ENCODE results near the gene CRADD.
"Not testable (repeated sequence)": the region's sequence is repeated elsewhere in the genome, so short reads cannot be mapped to it uniquely, and the experiment has no call there.

Gene CRADD

DNA sequence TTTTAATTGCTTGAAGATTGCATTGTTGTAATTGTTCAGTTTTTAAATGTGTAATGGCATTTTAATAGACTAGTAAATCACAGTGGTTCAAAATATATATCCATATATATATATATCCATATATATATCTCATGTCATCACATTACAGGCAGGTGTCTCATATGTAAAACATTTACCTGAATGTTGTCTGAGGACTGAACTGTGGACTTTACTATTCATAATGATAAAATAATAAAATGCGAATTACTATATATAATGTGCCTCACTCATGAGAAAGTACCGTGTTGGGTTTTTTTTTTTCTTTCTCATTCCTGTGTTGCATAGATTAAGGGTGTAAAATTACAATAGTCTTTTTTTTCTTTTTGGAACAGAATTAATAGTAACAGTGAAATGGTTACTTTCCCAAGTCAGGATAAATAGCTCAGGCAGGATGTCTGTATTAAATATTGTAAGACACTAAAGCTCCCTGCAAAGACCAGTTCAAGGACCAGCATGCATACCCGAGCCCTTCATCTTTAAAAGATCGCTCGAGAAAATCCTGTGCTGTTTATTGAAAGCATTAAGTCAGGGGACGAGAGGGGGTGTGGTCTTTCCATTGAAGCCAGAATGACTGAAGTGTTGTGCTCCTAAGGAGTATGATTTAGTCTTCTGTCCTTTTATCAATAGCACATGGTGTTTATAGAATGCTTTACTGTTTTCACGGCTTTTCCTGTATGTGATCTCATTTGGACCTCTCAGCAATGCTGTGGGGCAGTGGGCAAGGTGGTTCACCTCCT, 173.5 kb downstream of the CRADD start:
- no peak for DNase-seq

GRCh38 chr12:93851257-93851671, 174.1 kb downstream of the CRADD start:
- DNase-seq, result peak in 1 of 2 donors; percentile 10

DNA sequence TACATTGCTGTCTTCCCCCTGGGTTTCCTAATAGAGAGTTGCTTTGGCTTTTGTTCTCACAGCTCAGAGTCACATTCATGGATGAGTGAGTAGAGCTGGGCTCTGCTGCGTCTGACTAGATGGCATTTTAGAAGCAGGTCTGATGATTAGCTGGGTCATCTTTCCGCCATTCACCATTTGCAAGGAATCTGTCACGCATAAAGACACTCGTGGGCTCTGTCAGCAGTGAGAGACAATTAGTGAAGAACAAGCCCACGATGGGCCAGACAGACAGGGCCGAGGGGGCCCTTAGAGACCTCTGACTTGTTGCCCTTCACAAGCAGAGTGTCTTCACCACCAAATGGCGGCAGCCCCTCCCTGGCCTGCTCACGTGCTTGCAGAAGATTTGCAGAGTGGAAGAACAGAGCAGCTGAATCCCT, 175.0 kb downstream of the CRADD start:
- DNase-seq, result no peak

DNA sequence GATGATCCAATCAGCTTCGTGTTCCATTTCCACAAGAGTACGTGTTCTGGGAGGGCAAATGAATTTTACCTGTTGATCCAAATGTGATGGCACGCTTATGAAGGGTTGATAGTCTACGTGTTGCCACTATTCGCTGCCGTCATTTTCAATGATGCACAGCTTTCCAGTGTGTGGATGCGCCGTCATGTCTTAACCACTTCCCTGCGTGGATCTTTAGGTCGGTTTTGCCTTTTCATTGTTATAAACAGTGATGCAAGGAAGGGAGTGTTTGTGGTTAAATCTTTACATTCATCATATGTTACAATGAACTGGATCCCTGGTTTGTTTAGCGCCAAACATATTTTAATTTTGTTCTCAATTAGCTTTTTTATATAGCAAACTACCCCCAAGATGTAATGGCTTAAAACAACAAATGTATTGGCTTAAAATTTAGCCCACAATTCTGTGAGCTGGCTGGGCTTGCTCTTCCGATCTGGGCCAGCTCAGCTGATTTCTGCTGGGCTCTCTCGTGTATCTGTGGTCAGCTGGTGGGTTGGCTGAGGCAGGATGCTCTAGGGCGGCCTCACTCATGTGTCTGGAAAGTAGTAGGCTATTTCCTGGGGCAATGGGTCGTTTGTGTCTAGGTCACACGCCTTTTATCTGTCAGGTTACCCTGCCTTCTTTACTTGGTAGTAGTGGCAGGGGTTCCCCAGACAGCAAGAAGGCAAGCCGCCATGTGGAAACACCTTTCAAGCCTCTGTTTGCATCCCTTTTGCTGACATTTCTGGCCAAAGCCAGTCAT, 176.7 kb downstream of the CRADD start:
- DNase-seq, result no peak

GRCh38 chr12:93855261-93855660, 178.1 kb downstream of the CRADD start:
- no peak for DNase-seq

DNA sequence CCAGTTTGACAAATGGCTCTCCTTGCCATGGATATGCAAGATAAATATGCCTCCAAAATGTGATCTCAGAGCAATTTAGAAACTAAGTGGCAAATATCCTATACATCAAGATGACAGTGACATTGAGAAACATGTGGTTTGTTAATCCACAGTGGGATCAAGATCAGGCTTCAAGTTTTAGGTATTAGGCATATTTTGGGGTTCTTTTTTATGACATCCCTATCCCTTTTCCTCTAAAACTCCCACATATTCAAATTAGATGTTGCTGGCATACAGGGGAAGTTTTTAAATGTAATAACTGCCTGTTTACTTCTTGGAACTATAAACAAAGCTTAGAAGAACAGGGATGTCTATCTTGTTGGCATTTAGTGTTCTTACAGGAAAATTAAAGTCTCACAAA, 179.4 kb downstream of the CRADD start:
- DNase-seq, result no peak

DNA sequence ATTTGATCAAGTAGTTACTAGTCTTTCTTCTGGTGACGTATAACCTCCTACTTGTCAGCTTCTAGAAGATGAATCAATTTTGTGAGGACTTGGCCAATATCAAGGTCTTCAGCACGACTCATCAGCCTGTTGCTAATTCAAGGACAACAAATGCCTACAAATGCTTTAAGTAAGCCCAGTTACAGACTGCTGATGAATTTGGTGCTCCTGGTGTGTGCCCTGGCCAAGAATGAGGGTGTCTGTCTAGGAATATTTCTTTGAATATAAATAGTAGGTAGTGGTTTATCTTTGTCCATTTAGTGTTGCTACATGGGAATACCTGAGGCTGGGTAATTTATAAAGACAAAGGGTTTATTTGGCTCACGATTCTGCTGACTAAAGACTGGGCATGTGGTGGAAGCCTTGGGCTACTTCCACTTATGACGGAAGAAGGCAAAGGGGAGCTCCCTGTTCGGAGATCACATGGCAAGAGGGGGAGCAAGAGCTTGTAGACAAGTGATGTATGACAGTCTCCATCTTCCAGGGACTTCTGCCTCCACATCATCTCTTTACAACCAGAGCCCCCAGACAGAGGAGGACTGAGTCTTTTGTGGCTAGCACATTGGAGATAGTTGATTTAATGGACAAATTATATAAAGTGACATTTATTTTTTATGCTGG, 180.2 kb downstream of the CRADD start:
- DNase-seq, result no peak

DNA sequence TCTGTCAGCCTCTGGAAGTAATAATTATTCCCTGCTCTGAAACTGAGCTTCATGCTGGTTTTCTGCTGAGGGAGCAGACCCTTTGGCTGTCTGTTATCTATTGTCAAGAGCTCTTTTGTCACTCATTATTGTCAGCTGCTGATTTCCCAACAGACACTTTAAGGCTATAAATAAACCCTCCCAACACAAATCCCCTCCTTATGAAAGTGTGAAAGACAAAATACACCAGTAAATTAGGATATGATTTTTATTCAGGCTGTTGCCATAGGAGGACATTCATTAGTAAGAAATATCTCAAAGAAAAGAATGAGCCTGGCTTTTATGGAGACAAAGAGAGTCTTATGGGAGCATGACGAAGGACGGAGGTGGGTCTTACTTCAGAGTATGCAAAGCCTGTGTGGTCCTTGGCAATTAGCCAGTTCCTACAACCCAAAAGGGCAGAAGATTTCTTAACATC, 180.8 kb downstream of the CRADD start:
- DNase-seq, result no peak

- no peak for DNase-seq
These were observed 183.6 kb downstream of the CRADD start for GRCh38 chr12:93860668-93861373.

GRCh38 chr12:93862424-93862823, 185.2 kb downstream of the CRADD start:
- DNase-seq, result no peak

- no peak for DNase-seq
These were observed 188.6 kb downstream of the CRADD start for GRCh38 chr12:93865751-93866150.

DNA sequence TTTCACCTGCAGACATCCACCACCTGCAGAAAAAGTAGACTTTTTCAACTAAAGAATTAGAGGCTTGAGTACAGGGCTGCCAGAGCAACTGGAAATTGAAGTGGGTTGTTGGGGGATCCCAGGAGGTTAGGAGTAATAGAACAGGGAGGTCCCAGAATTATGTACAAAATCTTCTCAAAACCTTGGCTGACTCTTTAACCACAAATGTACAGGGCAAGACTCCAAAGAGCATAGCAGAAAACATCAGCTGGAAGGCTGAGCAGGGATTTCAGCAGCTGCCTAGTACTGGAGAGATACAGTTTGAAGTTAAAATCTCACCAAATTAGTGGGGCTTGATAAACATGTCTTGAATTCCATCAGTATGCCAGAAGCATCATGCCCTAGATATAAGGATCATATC, 191.6 kb downstream of the CRADD start:
- DNase-seq, result no peak

GRCh38 chr12:93870020-93870795, 193.0 kb downstream of the CRADD start:
- no peak for DNase-seq

GRCh38 chr12:93871566-93871965, 194.4 kb downstream of the CRADD start:
- DNase-seq, result not testable (repeated sequence)

- DNase-seq, result no peak
These were observed 196.4 kb downstream of the CRADD start for GRCh38 chr12:93873561-93873960.

- DNase-seq, result no peak
These were observed 198.0 kb downstream of the CRADD start for GRCh38 chr12:93875157-93875556.

DNA sequence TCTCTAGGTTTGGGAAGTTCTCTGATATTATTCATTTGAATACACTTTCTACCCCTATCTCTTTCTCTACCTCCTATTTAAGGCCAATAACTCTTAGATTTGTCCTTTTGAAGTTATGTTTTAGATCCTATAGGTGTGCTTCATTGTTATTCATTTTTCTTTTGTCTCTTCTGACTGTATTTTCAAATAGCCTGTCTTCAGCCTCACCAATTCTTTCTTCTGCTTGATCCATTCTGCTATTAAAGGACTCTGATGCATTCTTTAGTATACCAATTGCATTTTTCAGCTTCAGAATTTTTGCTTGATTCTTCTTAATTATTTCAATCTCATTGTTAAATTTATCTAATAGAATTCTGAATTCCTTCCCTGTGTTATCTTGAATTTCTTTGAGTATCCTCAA, 199.2 kb downstream of the CRADD start:
- no peak for DNase-seq

DNA sequence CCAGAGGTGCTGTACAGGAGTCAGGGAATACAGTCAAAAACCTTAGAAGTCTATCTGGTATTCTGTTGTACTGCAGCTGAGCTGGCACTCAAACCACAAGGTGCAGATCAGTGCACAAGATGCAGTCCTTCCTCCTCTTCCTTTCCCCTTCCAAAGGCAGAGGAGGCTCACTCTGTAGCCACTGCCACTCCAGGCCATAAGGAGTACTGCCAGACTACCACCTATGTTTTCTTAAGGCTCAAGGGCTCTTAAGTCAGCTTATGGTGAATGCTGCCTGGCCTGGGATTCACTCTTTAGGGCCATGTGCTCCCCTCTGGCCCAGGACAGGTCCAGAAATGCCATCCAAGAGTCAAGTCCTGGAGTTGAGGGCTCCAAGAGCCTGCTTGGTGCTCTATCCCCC, 200.3 kb downstream of the CRADD start:
- no peak for DNase-seq

GRCh38 chr12:93879476-93880421, 202.6 kb downstream of the CRADD start:
- DNase-seq, result no peak

DNA sequence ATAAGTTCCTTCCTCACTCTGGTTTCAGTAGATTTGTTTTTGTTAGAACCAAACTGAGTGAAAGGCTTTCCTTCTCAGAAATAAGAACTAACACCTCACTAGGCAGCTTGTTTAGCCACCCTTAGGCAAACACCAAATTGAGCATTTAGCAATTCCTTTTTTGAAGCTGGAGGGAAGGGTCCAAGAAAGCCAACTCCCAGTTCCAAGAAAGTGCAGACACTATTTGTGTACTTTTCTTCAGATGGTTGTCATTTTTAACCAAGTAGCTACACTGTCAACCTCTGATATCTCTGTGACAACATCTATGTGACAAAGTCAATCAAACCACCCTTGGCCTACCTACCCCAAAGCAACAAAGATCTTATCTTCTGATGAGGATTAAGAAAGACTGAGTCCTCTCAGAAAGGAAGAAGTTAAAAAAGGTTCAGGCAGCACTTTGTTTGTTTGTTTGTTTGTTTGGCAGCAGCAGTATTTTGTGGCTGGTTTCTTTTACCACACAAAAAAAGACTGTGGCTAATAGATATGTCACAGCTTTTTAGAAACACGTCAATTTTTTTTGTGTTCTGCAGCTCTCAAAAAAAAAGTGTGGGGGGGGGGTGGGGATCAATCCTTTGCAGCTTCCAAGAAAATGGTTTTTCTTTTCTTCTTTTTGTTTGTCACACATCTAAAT, 203.8 kb downstream of the CRADD start:
- no peak for DNase-seq
